Measurements from ENCODE around the gene RREB1. TPM values are rescaled to one million over a fixed set of nuclear protein-coding genes. Genes with fewer than 3 reads are reported as not detected.

The RREB1 gene
- total and polyA plus RNA-seq, 2 of the 4 experiments (the other 2 are of a cell fraction): 8.4 to 14.5 TPM

DNA sequence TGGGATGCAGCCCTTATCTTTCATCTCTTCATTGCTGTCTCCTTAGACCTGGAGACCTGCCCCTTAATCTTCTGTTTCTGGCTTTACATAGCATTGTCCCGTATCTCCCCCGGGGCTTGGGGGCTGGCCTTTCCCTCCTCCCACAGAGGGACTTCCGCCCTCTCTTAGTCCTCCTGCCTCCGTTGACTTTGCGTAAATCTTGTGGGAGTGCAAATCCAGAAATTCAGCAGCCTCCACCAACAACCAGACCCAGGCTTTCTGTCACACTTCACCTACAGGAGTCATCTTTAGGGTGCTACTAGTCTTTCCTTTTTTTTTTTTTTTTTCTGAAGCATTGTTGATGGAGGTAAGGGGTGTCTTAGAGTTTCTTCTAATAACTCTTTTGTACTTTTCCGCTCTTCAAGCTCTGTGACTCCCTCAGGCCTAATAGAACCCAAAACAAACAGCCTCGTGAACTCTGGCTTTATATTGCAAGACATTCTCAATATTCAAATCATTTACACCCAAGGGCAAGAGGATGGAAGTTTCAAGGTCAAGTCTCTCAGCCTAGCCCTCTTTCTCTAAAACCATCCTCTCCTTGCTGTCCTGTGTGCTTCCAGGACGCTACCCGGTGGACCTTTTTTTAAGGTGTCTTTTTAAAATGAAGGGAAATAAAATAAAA, 66.2 kb downstream of the RREB1 start:
- no peak overlapping the region for H2BK20ac ChIP-seq (ENCODE audit: low read depth, low read length)
- H3K4me2 ChIP-seq (ENCODE audit: low read depth, low read length): no peak overlapping the region
- peaks cover 51 to 92% of the 10 kb centered on the region in 2 experiments for H3K79me1 ChIP-seq (ENCODE audit: low read depth in 1 of 2, low read length in 2 of 2)
- no peak overlapping the region; the same call in 1 of the 2 replicates for H3K14ac ChIP-seq (replicated peaks; ENCODE audit: low read depth, low read length)
- no peak overlapping the region for H4K91ac ChIP-seq (ENCODE audit: insufficient read depth, low read depth, low read length)
- no TSS peak for BruUV-seq (replicated peaks)
- H3K9ac ChIP-seq (ENCODE audit: low read depth, low read length): no peak overlapping the region
- no CpG with 5 or more reads among the region's 9 CpGs for WGBS, 2 experiments (ENCODE audit: extremely low coverage in 2 of 2, insufficient read length in 1 of 2)
- H2BK15ac ChIP-seq (ENCODE audit: low read depth, low read length): no peak overlapping the region; the same call in 2 of the 3 replicates
- DNase-seq (no peak), ATAC-seq (ENCODE audit: low read depth) (no peak)
- CTCF ChIA-PET: interaction anchor here (0.5 to 0.6 kb wide), 2 partner anchors 415 to 1908 kb away, joined by 3 to 4 read pairs; no protein-coding TSS in a partner anchor
- peaks cover 44% of the 10 kb centered on the region for H3K9me1 ChIP-seq (ENCODE audit: insufficient read depth, low read length)
- no peak overlapping the region for H3K56ac ChIP-seq (ENCODE audit: extremely low read depth, insufficient read depth, low read length)
- no peak overlapping the region for H3K4ac ChIP-seq (ENCODE audit: low read depth, low read length)
- H3K36me3 ChIP-seq (ENCODE audit: control insufficient read depth, insufficient read depth, low read length): peaks cover 5% of the 10 kb centered on the region
- no peak overlapping the region for H3K27ac ChIP-seq (ENCODE audit: insufficient read depth, low read length)
- POLR2A ChIA-PET (ENCODE audit: unreplicated experiment): no interaction called here
- H4K5ac ChIP-seq (ENCODE audit: low read depth, low read length): no peak overlapping the region
- no peak overlapping the region for H3K23ac ChIP-seq (ENCODE audit: low read depth, low read length)
- H2AK5ac ChIP-seq (ENCODE audit: low read depth, low read length): no peak overlapping the region
- intact Hi-C loops (cut with micrococcal nuclease) (no loop called here), in situ Hi-C loops (cut with MboI; ENCODE audit: low sequenced_read_pairs) (no loop called here), dilution Hi-C loops (cut with HindIII; ENCODE audit: low sequenced_read_pairs, unreplicated experiment) (no loop called here)
- no peak overlapping the region for H2AK9ac ChIP-seq (replicated peaks; ENCODE audit: low read depth, low read length, poor library complexity)
- no peak overlapping the region for H2AFZ ChIP-seq (replicated peaks; ENCODE audit: low read length, poor library complexity)
- H4K20me1 ChIP-seq (ENCODE audit: insufficient read depth, low read length): peaks cover 65% of the 10 kb centered on the region
- no peak overlapping the region for H2BK5ac ChIP-seq (ENCODE audit: low read depth, low read length, poor library complexity, severe bottlenecking)
- peaks cover 18% of the 10 kb centered on the region for H3K4me1 ChIP-seq (ENCODE audit: control insufficient read depth, insufficient read depth, low read length)
- no peaks in the 10 kb centered on the region for H3K9me3 ChIP-seq (ENCODE audit: control insufficient read depth, insufficient read depth, low read length)
- H3K27me3 ChIP-seq (ENCODE audit: control insufficient read depth, insufficient read depth, low read length): no peaks in the 10 kb centered on the region
- no peak overlapping the region for H2BK120ac ChIP-seq (ENCODE audit: low read depth, low read length)
- TF ChIP-seq NFE2L2 (IDR thresholded peaks at IDR 0.05; ENCODE audit: low read depth, low read length) (no peak), RFX5 (IDR thresholded peaks at IDR 0.05; ENCODE audit: low read depth, low read length) (no peak), USF2 (IDR thresholded peaks at IDR 0.05; ENCODE audit: low read depth, low read length) (no peak), BHLHE40 (IDR thresholded peaks at IDR 0.05; ENCODE audit: low read depth, low read length) (no peak), SMC3 (IDR thresholded peaks at IDR 0.05; ENCODE audit: low read depth, low read length) (no peak), RAD21 (IDR thresholded peaks at IDR 0.05; ENCODE audit: low read length) (no peak), CHD1 (IDR thresholded peaks at IDR 0.05; ENCODE audit: low read depth, low read length) (no peak), POLR2A (IDR thresholded peaks at IDR 0.05; ENCODE audit: low read depth, low read length) (no peak), MAZ (IDR thresholded peaks at IDR 0.05; ENCODE audit: borderline replicate concordance, low read depth, low read length) (no peak), RCOR1 (IDR thresholded peaks at IDR 0.05; ENCODE audit: insufficient replicate concordance, low read length) (no peak), CEBPB (IDR thresholded peaks at IDR 0.05; ENCODE audit: low read depth, low read length) (no peak), FOS (IDR thresholded peaks at IDR 0.05; ENCODE audit: low read depth, low read length) (no peak), MXI1 (IDR thresholded peaks at IDR 0.05; ENCODE audit: borderline replicate concordance, low read depth, low read length) (no peak)
- H4K8ac ChIP-seq (ENCODE audit: low read depth in 2 of 2, low read length in 2 of 2): no peak overlapping the region
- no peak overlapping the region for H3K18ac ChIP-seq (ENCODE audit: low read depth, low read length)
- no peak overlapping the region for H3K4me3 ChIP-seq (ENCODE audit: insufficient read depth, low read depth, low read length)
